Endothelial cell of hepatic sinusoid (primary cell): ENCODE results near the gene SIGMAR1.

Source experiments
- in situ Hi-C: cut with HindIII; loops from 2 replicates; pipeline ENCODE4 v1.10.0; 2017; ENCODE audit warnings: low sequenced_read_pairs

SIGMAR1 gene

DNA sequence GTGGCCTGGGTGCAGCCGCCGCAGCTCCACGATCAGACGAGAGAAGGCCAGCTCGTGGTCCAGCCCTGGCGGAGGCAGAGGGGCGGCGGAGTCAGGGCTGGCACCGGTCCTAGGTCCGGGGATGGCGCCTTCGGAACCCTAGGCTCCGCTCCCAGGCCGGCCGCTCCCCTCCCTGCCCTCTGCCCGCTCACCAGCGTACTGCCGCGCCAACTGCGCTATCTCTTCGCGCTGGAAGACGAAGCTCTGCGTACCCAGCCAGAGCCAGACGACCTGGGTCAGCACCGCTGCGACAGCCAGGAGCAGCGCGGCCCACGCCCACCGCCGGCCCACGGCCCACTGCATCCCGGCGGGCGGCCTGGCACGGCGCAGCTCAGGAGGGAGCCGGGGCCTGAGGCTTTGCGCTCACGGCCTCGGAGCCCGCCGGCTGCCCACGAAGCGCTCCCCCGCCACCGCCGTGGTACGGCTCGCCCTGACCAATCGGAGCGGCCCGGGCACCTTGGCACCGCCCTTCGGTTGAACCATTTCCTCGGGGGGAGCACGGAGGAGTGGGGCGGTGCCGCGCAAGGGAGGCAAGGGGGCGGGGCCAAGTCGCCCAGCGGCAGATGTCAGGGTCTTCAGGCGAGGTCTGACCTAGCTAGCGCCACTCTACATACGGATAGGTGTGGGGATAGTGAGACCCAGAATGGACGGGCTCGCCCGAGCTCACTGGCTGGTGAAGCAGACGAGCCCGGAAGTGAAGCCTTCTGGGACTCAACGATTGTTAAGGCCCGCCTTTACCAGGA, at the start of gene SIGMAR1:
SIGMAR1 (minus strand) TSS at position 432 of the 782 bp plus-strand sequence; CDS start at position 342, 90 bp downstream.
- in situ Hi-C loops: no loop called here

DNA sequence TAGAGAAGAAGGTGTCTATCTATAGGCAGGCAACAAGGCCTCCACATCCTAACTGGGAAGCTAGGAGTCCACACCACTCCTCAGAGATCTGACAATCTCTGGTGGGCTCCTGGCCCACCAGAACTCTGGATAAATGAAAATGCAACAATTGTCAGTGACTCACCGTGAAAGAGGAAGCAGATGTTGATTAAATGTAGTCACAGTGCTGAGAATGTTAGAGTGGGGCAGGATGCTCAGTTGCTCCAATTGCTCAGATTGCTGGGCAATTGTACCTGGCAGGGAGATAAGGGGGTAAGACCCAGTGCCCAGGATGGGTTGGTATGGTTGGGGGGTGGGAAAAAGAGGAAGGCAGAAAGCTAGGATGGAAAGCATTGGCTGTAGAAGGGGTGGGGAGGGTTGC, 49.1 kb upstream of the SIGMAR1 start:
- in situ Hi-C loops: no loop called here

DNA sequence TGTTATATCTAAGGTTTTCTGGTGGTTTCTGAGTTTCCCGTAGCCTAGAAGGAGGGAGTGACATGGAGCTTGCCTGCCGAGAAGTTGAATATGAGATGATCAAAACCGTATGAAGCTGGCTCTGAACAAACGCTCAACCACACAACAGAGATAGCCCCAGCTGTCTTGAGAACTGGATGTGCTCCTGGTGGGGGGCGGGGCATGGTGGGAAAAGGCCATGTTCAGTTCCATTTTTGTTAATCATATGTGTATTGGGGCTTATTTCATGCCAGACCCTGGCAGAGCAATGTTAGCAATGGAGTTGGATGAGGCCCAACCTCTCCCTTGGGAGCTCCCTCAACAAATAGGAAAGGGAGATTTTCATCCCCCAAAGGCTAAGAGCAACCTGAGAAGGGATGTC, 48.6 kb upstream of the SIGMAR1 start:
- in situ Hi-C loops: no loop called here

DNA sequence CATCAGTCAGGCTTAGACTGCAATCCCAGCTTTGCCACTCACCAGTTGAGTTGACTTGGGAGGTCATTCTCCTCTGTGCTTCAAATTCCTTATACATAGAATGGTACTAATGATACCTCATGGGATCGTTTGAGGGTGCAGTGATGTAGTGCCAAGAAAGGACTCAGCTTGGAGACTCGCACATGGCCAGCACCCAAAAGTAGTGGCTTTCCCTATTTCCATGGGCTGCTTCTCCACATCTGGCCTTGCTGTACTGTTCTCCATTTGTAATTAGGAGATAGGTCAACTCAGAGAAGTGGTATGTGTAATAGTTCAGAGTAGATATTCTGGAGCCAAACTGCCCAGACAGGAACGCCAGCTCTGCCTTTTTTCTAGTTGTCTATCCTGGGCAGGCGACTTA, 48.0 kb upstream of the SIGMAR1 start:
- in situ Hi-C loops: no loop called here

DNA sequence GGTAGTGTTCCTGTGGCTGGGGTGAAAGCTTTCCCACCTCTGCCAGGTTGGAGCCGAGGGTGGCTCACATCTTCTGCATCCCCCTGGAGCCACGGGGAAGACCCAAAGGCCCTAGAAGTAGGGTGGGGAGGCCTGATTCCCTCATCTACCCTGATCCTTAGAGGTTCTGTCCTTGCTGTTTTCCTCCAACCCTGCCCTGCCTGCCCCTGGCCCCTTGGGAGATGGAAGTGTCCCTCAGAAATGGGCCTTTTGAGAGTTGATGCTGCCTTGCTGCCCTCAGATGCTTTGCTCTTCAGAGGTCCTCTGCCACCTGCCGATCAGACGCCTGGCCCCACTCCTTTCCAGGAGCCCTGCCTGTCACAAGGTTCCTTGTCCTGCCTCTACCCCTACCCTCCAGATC, 47.2 kb upstream of the SIGMAR1 start:
- in situ Hi-C loops: no loop called here

DNA sequence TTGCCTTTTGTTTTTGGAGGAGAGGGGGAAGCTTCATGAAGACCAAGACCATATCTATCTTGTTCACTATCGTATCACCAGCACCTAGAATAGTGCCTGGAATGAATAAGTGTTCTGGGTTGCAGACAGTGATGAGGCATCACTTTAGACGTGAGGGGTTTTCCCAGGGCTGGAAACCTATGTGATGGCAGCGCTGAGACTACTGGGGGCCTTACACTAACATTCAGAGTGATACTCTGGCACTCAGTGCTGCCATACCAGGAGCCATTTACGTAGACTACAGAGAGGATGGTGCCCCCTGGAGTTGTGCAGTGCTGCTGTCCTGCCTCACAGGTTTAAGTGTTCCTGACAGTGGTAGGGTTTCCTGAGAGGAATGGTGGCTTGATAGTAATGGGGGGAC, 46.6 kb upstream of the SIGMAR1 start:
- in situ Hi-C loops: no loop called here

DNA sequence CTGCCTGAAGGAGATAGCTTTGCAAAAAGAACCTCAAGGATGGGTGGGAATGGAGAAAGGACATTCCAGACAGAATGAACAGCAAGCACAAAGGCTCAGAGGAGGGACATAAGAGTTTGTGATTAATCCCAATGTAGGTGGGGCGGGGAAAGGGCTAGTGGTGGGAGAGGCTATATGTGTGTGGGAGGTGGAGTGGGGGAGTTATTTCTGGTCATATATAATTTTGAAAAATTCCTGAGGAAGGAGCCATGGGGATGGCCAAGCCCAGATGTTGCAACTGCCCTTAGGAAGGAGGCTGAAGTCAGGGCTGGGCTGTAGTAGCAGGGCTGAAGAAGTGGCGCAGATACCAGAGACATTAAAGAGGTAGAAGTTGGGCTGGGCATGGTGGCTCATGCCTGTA, 38.3 kb upstream of the SIGMAR1 start:
- in situ Hi-C loops: no loop called here

DNA sequence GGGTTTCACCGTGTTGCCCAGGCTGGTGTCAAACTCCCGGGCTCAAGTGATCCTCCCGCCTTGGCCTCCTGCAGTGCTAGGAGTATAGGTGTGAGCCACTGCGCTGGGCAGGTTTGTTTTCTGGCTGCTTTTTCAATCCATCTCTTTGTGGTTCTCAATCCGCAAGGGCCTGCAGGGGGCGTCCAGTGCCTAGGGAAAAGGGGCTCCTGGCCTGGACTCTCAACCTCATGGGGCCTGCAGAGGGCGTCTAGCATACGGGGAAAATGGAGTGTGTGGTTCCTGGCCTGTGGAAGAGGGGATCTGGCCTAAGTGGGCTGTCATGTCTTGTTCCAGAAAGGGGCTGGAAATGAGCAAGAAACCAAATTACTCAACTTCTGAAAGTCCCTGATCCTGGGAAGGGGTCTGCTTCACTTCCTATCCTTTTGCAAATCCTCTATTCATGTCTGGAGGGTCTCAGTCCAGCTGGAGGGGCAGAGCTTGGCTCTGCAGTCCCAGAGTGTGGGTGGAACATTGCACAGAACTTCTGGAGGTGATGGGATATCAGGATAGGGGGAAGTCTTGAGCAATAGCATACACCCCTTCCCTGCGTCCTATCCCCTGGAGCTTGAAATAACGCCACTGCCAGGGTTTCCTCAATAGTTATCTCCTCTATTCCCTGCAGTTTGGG, 37.6 kb upstream of the SIGMAR1 start:
- in situ Hi-C loops: no loop called here

DNA sequence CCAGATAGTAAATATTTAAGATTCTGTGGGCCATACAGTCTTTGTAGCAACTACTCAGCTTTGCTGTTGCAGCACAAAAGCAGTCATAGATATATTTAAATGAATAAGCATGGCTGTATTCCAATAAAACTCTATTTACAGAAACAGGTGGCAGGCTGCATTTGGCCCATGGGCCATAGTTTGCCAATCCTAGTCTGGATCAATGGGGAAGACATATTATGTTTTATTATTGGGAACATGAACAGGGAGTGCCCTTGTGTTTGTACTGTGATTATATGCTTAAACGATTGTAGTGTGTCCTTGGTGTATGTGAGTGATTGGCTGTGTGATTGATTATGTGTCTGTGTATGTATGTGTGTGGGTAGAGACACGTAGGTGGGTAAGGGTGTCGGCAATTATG, 36.9 kb upstream of the SIGMAR1 start:
- in situ Hi-C loops: no loop called here

DNA sequence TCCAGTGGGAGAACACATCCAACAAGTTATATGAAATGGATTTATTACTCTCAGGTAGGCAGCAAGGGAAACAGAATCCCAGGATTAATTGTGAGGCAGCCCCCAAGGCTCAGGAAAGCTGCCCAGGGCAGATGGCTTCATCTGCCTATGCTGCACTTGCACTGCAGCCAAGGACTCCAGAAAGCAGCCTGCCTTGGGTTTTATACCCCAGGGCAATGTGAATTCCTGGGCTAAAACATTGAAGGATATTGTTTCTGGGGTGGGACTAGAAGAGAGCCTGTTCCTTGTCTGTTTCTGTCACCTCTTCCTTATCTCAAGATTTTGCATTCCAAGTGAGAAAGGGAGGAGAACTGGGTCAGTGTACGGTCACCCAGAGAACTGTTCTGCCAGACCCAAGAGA, 33.7 kb upstream of the SIGMAR1 start:
- in situ Hi-C loops: no loop called here

DNA sequence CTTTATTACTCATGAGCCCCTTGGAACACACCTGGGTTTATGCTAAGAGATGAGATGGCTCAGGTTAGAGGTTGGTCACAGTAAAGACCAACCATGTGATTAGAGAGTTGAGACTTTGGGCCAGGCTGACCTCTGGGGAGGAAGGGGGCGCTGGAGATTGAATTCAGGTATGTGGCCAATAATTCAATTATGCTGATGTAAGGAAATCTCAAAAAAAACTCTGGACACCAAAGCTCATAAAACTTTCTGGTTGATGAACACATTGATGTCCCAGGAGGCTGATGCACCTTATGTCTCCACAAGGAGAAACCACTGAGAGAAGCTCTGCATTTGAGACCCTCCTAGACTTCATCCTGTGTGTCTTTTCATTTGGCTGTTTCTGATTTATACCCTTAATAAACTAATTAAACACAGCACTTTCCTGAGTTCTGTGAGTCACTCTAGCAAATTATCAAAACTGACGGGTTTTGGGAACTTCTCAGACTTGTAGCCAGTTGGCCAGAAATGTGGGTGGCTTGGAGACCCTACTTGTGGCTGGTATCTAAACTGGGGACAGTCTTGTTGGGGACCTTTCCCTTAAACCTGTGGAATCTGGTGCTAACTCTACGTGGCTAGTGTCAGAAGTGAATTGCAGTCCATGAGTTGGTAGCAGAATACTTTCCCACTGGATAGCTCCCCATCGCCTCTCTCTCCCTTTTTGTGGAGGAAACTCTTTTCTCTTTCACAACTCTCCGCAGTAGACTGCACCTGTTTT, 32.4 kb upstream of the SIGMAR1 start:
- in situ Hi-C loops: no loop called here

DNA sequence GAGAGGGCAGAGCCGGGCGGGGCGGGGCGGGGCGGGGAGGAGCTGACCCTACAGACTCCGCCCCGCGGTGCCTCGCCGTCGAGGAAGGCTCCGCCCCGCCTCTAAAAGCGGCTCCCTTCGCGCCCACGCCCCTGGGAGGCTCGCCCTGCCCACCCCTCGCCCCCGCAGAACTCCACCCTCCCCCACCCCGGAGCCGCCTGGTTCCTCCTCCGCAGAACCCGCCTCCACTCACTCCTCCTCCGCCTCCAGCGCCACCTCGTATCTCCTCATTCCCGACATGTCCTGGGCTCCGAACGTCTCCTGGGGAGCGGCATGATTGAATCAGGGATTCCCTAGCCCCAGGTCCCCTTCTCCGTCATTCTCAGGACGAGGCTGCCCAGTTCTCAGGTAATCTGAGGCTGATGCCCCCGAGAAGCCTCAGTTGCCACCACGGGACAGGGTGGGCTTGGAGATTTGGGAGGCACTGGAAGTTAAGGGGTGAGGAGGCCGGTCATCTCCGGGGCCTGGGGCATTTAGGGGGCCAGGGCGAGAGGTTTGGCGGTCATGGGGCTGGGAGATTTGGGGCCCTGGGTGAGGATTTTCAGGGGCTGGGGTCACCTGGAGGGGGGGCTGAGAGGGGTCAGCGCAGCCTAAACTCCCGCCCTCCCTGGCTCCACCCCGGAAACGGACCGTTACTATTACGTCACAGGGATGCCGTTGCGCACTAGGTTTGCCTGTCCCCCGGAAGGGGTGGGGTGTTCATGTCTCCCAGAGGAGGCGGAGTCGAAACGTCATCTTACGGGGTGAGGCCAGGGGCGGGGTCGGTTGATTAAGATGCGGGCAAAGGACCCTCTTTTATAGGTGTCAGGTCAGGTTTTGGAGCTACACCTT, 28.0 kb upstream of the SIGMAR1 start:
- in situ Hi-C loops: no loop called here

DNA sequence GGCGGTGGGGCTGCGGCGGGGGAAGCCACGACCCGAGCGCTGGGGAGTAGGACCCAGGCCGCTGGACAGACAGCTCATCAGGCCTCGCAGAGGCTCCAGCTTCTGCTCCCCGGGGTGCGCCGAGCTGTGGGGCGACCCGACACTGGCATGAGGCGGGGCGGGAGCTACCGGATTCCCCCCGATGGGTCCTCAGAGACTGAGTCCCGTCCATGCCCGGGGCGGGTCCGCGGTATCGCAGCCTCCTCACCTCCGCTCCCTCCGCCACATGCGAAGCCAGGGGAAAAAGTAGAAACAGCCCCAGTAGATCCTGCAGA, 27.4 kb upstream of the SIGMAR1 start:
- in situ Hi-C loops: no loop called here

DNA sequence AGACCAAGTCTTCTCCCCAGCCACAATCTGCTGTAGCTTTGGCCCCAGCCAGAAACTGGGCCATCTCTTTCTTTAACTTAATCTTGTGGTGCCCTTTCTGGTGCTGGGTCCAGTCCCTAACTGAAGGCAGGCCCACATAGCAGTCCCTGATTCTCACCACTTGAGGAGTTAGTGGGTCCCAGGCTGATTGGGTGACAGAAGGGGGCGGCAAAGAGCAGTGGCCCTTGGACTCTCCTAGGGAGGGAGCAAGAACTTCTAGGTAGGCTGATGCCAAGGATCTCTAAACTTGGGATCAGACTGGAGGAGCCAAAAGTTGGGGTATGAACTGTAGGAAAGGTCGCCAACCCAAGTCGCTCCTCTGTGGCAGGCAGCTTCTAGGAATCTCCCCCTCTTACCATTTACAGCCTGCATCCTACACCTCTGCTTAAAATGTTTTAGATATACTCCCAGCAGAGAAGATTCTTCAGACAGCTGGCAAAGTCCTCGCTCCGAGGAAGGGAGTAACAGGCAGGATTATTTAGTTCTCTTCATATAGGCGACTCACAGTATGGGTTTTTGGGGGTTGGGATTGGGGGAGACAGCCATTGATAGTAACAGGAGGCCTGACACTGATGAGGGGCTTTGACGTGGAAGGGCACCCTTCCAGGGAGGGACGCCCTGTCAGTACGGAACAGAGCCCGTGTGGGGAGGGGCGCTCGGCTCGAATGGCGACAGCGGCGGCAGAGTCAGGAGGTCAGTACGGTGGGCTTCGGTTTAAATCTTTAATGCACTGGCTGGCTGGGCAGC, 26.9 kb upstream of the SIGMAR1 start:
- in situ Hi-C loops: no loop called here

DNA sequence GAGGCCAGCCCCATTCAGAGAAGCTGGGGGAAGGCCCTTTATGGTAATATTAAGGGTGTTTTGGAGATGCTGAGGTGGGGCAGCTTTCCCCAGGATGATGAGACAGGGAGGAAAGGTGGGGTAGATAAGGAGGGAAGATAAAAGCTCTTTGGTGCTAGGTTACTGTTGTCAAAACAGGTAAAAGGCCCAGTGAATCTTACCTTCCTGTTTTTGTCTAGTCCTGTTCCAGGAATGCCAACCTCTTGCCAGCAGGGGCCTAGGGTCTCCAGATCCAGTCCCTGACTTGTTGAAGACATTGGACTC, 25.7 kb upstream of the SIGMAR1 start:
- in situ Hi-C loops: no loop called here

DNA sequence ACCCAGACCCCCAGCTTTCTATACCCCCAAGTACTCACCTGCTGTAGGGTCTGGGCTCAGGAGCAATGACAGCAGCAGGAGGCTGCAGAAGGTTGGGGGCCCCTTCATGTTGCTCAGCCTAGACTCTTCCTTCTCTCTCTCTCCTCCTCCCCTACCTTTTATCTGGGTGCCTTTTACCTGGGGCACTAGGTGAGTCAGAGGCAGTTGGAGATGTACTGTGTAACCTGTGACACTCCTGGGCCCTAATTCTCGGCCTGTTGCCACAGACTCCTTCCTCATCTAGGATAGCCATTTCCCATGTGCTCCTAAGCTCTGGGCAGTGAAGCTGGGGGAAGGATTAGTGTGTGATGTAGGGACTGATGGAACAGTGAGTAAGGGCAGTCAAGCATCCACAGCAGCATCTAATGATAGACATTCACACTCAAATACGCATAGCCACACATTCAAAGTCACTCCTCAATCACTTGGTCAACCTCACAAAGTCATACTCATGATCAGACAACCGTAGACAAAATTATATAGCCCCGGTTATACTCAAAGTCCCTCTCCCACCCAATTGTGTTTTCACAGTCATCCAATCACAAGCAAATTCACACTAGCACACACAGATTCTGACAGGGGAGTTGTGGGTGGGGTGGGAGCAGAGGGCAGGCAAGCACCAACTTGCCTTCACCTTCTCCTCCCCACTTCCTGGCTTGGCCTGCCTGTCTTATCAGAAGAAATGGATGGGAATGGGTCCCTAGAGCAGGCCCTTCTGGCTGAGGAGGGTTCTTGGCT, 25.1 kb upstream of the SIGMAR1 start, which contains the start of gene CCL27:
CCL27 (minus strand) TSS at position 132 of the 777 bp plus-strand sequence; CDS start at position 108, 24 bp downstream.
- in situ Hi-C loops: no loop called here

DNA sequence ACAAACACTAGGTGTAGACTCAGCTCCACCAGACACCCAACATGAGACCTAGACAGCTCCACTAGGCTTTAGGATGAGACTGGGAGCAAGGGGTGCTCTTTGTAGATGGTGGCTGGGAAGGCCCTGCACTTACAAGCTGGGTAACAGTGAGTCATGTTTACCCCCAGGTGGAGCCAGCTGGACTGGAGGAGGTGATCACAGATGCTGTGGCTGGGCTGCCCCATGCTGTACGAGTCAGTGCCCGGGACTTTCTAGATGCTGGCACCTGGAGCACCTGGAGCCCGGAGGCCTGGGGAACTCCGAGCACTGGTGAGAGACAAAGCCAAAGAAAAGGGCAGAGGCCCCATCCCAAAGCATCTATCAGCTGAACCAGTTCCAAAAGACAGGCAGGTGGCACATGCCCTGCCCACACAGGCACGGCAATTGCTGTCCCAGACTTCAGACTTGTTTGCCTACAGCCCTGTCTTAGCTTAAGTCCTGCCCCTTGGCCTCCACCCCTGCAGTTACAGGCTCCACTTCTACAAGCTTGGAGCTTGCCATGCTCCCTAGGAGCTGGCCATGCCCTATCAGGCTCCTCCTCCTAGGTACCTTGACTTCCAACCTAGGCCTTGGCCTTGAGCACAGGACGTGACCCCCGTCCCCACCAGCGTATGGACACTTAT, 22.1 kb upstream of the SIGMAR1 start:
- in situ Hi-C loops: no loop called here

DNA sequence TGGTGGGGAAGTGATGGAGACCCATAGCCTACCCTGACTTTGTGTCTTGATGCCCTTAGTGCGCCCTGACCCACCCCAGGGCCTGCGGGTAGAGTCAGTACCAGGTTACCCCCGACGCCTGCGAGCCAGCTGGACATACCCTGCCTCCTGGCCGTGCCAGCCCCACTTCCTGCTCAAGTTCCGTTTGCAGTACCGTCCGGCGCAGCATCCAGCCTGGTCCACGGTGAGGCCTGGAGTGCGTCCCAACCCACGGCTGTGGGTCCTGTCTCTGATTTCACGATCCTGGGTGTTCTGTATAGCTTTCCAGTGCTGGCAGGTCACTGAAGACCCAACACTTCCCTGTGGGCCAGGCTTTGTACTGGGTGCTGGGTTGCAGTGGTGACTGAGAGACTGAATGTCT, 20.9 kb upstream of the SIGMAR1 start:
- in situ Hi-C loops: no loop called here

DNA sequence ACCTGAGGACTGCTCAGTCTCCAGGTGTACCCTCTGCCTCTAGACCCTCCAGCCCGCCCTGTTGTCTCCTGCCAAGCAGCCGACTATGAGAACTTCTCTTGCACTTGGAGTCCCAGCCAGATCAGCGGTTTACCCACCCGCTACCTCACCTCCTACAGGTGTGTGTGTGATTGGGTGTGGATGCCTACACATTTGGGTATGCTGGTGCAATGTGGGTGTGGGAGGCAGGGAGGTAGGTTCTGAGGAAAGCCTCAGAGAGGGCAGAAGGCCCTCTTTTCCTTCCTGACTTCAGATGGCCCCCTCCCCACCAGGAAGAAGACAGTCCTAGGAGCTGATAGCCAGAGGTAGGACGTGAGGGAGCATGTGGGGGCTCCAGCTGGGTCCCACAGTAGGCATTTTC, 19.4 kb upstream of the SIGMAR1 start:
- in situ Hi-C loops: no loop called here
